PFSK-1 (cell line): Measurements from ENCODE around the gene UXS1.

Experiments used
- FOXP2 ChIP-seq: optimal IDR thresholded peaks from 2 replicates; pipeline ENCODE3; 2011; ENCODE audit warnings: borderline replicate concordance, control low read depth, inconsistent platforms; ENCODE audit not compliant: insufficient read depth; ENCODE audit errors: extremely low read length, extremely low read depth
- POLR2AphosphoS5 ChIP-seq: IDR thresholded peaks from 2 replicates; pipeline ENCODE4 v1.6.1; 2012; ENCODE audit warnings: low read depth, mild to moderate bottlenecking, control low read depth, low read length, moderate library complexity
- SIN3A ChIP-seq: IDR thresholded peaks from 2 replicates; pipeline ENCODE4 v1.6.1; 2012; ENCODE audit warnings: mild to moderate bottlenecking, low read length, moderate library complexity, borderline replicate concordance; ENCODE audit not compliant: insufficient read depth
- TAF1 ChIP-seq: IDR thresholded peaks from 2 replicates; pipeline ENCODE4 v1.6.1; 2012; ENCODE audit warnings: low read length, control low read depth, borderline replicate concordance; ENCODE audit not compliant: insufficient read depth
- TF ChIP-seq, protein P1 (sequence below), 2 experiments: IDR thresholded peaks; 2 replicates each; pipeline versions ENCODE4 v1.6.1 to v1.8.0; 2011 to 2012; ENCODE audit warnings: low read depth in 2 of 2, low read length in 2 of 2, control low read depth in 1 of 2, inconsistent platforms in 1 of 2, mild to moderate bottlenecking in 1 of 2, moderate library complexity in 1 of 2; ENCODE audit not compliant: insufficient read depth in 1 of 2

The UXS1 gene

DNA sequence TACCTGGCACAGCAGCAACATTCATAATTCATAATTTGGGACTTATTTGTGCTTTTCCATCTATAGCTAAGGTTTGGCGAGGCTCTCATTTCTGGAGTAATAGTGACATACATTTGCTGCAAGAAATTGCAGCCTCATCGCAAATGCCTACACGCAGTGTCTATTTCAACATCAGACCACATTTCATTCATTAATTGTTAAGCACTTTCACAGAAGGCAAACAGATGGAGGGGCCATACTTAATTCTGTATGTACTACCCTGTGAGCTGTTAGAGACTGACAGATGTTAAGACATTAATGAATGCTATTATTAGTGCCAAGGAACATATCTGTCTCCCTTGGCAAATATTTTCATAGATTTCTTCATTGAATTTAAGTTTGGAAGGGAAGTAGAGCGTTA lies 125.7 kb downstream of the UXS1 start:
- TF ChIP-seq POLR2AphosphoS5 (no peak), FOXP2 (no peak), SIN3A (no peak), TAF1 (no peak)
- TF ChIP-seq, protein P1, sequence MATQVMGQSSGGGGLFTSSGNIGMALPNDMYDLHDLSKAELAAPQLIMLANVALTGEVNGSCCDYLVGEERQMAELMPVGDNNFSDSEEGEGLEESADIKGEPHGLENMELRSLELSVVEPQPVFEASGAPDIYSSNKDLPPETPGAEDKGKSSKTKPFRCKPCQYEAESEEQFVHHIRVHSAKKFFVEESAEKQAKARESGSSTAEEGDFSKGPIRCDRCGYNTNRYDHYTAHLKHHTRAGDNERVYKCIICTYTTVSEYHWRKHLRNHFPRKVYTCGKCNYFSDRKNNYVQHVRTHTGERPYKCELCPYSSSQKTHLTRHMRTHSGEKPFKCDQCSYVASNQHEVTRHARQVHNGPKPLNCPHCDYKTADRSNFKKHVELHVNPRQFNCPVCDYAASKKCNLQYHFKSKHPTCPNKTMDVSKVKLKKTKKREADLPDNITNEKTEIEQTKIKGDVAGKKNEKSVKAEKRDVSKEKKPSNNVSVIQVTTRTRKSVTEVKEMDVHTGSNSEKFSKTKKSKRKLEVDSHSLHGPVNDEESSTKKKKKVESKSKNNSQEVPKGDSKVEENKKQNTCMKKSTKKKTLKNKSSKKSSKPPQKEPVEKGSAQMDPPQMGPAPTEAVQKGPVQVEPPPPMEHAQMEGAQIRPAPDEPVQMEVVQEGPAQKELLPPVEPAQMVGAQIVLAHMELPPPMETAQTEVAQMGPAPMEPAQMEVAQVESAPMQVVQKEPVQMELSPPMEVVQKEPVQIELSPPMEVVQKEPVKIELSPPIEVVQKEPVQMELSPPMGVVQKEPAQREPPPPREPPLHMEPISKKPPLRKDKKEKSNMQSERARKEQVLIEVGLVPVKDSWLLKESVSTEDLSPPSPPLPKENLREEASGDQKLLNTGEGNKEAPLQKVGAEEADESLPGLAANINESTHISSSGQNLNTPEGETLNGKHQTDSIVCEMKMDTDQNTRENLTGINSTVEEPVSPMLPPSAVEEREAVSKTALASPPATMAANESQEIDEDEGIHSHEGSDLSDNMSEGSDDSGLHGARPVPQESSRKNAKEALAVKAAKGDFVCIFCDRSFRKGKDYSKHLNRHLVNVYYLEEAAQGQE (IDR thresholded peaks at IDR 0.05; ENCODE audit: insufficient read depth in 1 of 2, low read depth in 2 of 2, low read length in 2 of 2): no peak

DNA sequence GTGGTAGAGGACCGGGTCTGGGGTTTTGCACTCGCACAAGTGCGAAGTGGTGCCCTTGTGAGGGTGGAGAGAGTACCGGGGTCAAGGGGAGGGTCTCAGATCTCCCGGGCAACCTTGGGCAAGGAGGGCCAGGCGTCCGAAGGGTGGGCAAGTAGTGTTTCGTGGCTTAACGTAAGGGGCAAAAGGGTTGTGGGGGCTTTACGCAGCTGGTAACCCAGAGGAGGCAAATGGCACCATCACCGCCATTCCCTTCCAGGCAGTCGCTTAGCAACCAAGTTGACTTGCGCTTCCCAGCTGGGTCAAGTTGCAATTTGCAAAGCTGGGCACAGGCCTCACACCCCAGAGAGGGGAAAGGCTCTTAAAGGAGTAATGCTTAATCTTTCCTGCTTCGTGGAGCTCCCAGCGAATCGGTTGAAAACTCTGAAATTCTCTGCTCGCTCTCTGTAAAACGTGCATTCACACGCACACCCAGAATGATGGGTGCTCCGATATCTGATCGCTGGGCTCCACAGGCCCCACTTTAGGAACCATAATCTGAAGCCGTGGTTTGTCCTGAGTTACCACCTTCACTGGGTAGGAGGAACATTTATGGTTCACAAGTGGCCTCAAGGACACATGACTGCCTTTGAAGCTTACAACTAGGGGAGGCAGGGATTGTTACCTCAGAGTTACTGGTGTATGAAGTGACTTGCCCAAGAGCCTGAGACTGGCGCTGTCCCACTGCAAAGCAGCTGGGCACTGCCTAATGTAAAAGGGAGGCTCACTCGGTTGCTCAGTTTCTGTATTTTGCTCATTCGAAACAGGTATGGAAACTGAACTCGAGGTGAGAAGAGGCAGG lies 127.9 kb downstream of the UXS1 start:
- TF ChIP-seq POLR2AphosphoS5: no peak
- TF ChIP-seq, protein P1 (IDR thresholded peaks at IDR 0.05; ENCODE audit: insufficient read depth in 1 of 2, low read depth in 2 of 2, low read length in 2 of 2): no peak
- no peak for TF ChIP-seq FOXP2
- no peak for TF ChIP-seq TAF1
- TF ChIP-seq SIN3A: no peak

DNA sequence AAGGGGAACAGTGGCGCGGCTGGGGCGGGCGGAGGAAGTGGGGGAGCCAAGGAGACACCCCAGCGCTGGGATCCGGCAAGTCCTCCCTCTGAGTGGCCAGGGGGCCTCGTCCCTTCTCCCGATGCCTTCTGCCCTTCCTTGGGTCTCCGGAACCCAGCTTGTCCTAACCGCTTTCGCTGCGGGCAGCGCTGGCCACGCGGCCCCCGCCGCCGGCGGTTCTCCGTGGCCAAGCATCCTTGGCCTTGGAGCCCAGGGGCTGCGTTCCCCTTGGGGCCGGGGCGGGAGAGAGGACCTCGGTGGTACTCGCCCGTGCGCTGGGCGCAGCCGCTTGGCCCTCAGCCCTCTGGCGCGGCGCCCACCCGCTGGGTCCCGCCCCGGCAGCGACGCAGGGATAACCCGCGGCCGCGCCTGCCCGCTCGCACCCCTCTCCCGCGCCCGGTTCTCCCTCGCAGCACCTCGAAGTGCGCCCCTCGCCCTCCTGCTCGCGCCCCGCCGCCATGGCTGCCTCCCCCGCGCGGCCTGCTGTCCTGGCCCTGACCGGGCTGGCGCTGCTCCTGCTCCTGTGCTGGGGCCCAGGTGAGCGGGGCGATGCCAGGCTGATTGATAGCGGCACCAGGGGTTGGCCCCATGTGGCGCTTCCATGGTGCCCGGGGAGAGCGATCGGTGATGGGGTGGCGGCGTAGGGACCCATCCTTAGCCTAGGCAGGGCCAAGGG lies 128.7 kb downstream of the UXS1 start:
- TF ChIP-seq FOXP2: no peak

DNA sequence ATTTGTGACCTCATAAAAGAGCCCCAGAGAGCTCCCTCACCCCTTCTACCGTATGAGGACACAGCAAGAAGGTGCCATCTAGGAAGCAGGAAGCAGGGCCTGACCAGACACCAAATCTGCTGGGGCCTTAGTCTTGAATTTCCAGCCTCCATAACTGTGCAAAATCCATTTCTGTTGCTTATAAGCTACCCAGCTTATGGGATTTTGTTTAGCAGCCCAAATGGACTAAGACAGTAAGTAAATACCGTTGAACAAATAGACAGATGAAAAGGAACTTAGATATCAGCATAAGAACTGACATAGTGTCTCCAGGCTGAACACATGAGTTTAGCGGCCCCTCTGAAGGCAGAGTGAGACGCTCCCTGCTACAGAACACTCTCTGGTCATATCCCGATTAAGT lies 130.9 kb downstream of the UXS1 start:
- TF ChIP-seq FOXP2: no peak
- TF ChIP-seq, protein P1 (IDR thresholded peaks at IDR 0.05; ENCODE audit: insufficient read depth in 1 of 2, low read depth in 2 of 2, low read length in 2 of 2): no peak
- TF ChIP-seq POLR2AphosphoS5: no peak
- TF ChIP-seq SIN3A: no peak
- TF ChIP-seq TAF1: no peak

DNA sequence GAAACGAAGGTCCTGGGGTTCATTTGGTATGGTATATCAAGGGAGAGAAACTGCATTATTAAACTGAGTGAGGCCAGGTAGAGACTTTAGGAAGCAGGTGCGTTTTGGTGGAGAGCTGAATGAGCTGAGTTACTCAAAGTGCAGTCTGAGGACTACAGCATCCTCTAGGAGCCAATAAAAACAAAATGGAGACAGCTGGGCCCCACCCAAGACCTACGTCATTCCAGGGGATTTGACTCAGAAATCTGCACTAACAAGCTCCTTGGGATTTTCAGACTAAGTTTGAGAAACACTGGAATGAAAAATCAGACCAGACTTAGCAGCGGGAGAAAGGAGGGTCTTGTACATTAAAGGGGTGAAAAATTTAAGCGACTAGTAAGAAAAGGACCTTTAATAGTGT lies 131.5 kb downstream of the UXS1 start:
- no peak for TF ChIP-seq POLR2AphosphoS5
- TF ChIP-seq TAF1: no peak
- TF ChIP-seq, protein P1 (IDR thresholded peaks at IDR 0.05; ENCODE audit: insufficient read depth in 1 of 2, low read depth in 2 of 2, low read length in 2 of 2): no peak
- TF ChIP-seq SIN3A: no peak
- no peak for TF ChIP-seq FOXP2
